ENCODE measurements around the gene DNAJC3. TPM values are rescaled to one million over a fixed set of nuclear protein-coding genes. Genes with fewer than 3 reads are reported as not detected.

The DNAJC3 gene
- total and polyA plus RNA-seq, 2 of the 8 experiments (the other 6 are each of a cell fraction or from before 2014, with no cell fraction given), result 4.3 to 24.1 TPM

DNA sequence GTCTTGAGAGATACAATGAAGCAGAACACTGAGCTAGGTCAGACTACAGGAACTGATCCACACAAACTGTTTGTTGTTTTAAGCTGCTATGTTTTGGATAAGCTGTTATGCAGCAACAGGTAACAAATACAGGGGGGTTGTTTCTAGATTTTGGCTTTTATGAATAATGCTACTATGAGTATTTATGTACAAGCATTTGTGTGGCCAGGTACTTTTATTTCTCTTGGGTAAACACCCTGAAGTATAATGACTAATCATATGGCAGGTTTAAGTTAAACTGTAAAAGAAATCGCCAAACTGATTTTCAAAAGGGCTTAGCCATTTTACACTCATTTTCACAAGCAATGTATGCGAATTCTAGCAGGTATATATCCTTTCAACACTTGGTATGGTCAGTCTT lies 166.0 kb downstream of the DNAJC3 start:
- CTCF ChIA-PET (ENCODE audit: partially characterized antibody), result interaction anchor here (0.6 to 1.9 kb wide), 2 partner anchors 9 to 203 kb away, joined by 5 to 9 read pairs; no protein-coding TSS in a partner anchor
- H3K9me3 ChIP-seq (ENCODE audit: insufficient read depth in 2 of 2, low read depth in 1 of 2, low read length in 1 of 2), result peaks cover 2 to 12% of the 10 kb centered on the region in 2 experiments; a peak in 3 of 4 replicates
- no peak overlapping the region for H2BK20ac ChIP-seq (ENCODE audit: low read length)
- no peak overlapping the region for H2BK5ac ChIP-seq (ENCODE audit: low read depth, low read length)
- no peaks in the 10 kb centered on the region for H3K4me1 ChIP-seq (replicated peaks in 1 of 4; ENCODE audit: control insufficient read depth in 3 of 4, insufficient read depth in 4 of 4, low read length in 3 of 4)
- WGBS, 2 experiments (ENCODE audit: extremely low coverage in 1 of 2, insufficient coverage in 1 of 2, insufficient read length in 1 of 2, insufficient replicate concordance in 2 of 2, low coverage in 1 of 2, low lambda C conversion rate in 2 of 2, missing lambda C conversion rate in 1 of 2), result 95% methylated on average over 2 of the region's 2 CpGs; no CpG with 5 or more reads in 1 of the 2 experiments
- no peak overlapping the region for H3K56ac ChIP-seq (replicated peaks; ENCODE audit: insufficient read length, low read depth, low read length)
- no peak overlapping the region for H3K27ac ChIP-seq (ENCODE audit: low read depth, low read length)
- H2BK15ac ChIP-seq (ENCODE audit: low read length), result no peak overlapping the region
- no peaks in the 10 kb centered on the region for H3K23me2 ChIP-seq (ENCODE audit: low read depth, low read length)
- H3K4ac ChIP-seq (replicated peaks; ENCODE audit: insufficient read length, low read depth, low read length), result no peak overlapping the region
- H4K91ac ChIP-seq (replicated peaks; ENCODE audit: insufficient read length, low read length), result no peak overlapping the region
- no peak overlapping the region for H3K18ac ChIP-seq (ENCODE audit: extremely low read depth, low read length)
- no peak overlapping the region for H4K5ac ChIP-seq (ENCODE audit: insufficient read length, low read depth, low read length)
- no peak overlapping the region for H2BK12ac ChIP-seq (ENCODE audit: low read depth, low read length)
- no peak overlapping the region for H2BK120ac ChIP-seq (replicated peaks; ENCODE audit: low read depth, low read length)
- H3K9ac ChIP-seq (replicated peaks in 1 of 4; ENCODE audit: extremely low read depth in 1 of 4, low read depth in 3 of 4, low read length in 3 of 4), result no peak overlapping the region
- H3K36me3 ChIP-seq (ENCODE audit: control insufficient read depth in 2 of 4, insufficient read depth in 4 of 4, low read length in 3 of 4), result peaks cover 0 to 3% (median 1%) of the 10 kb centered on the region in 4 experiments; a peak in 2 of 8 replicates
- H3K14ac ChIP-seq (ENCODE audit: insufficient read length), result no peak overlapping the region
- no peaks in the 10 kb centered on the region for H3K79me2 ChIP-seq (ENCODE audit: control insufficient read depth in 1 of 2, insufficient read depth in 2 of 2, low read length in 2 of 2)
- no peak overlapping the region for H3K4me3 ChIP-seq (ENCODE audit: extremely low read depth in 1 of 4, insufficient read depth in 2 of 4, low read depth in 3 of 4, low read length in 4 of 4)
- no peak overlapping the region for H3K23ac ChIP-seq (ENCODE audit: insufficient read length)
- no peak for DNase-seq (ENCODE audit: low read depth in 1 of 2, low spot score in 2 of 2)
- H4K20me1 ChIP-seq (replicated peaks in 1 of 2; ENCODE audit: control insufficient read depth in 1 of 2, insufficient read depth in 2 of 2, low read length in 2 of 2), result no peaks in the 10 kb centered on the region
- no peak overlapping the region for H3K4me2 ChIP-seq (ENCODE audit: insufficient read depth in 1 of 2, low read depth in 2 of 2, low read length in 2 of 2)
- no peak overlapping the region for H4K8ac ChIP-seq (ENCODE audit: extremely low read depth, insufficient read depth, low read length)
- FAIRE-seq, result no peak
- no peak overlapping the region for H2AK5ac ChIP-seq (ENCODE audit: low read depth, low read length)
- H2AFZ ChIP-seq (ENCODE audit: low read length), result no peak overlapping the region
- TF ChIP-seq HDAC6 (IDR thresholded peaks at IDR 0.05; ENCODE audit: low read depth, low read length), result no peak
- TF ChIP-seq USF2 (IDR thresholded peaks at IDR 0.05; ENCODE audit: low read length), result no peak
- TF ChIP-seq CBX5 (IDR thresholded peaks at IDR 0.05; ENCODE audit: low read depth, low read length), result no peak
- TF ChIP-seq RNF2 (IDR thresholded peaks at IDR 0.05; ENCODE audit: borderline replicate concordance, low read depth, low read length, missing control alignments, poor library complexity, severe bottlenecking), result no peak
- TF ChIP-seq POLR2A (IDR thresholded peaks at IDR 0.05; ENCODE audit: control extremely low read depth in 1 of 2, low read depth in 2 of 2, low read length in 2 of 2), result no peak
- TF ChIP-seq BRCA1 (IDR thresholded peaks at IDR 0.05; ENCODE audit: low read depth, low read length), result no peak
- no peak for TF ChIP-seq RXRA (IDR thresholded peaks at IDR 0.05; ENCODE audit: insufficient read depth, low read depth, low read length)
- no peak for TF ChIP-seq CHD2 (IDR thresholded peaks at IDR 0.05; ENCODE audit: low read length)
- no peak for TF ChIP-seq SP2 (IDR thresholded peaks at IDR 0.05; ENCODE audit: low read length)
- no peak for TF ChIP-seq CHD1 (IDR thresholded peaks at IDR 0.05; ENCODE audit: low read depth, low read length)
- POLR2A ChIA-PET (ENCODE audit: partially characterized antibody), result no interaction called here
- no peaks in the 10 kb centered on the region for H3K79me1 ChIP-seq (ENCODE audit: low read depth, low read length)
- no peaks in the 10 kb centered on the region for H3K27me3 ChIP-seq (replicated peaks in 1 of 4; ENCODE audit: control insufficient read depth in 3 of 4, extremely low read depth in 1 of 4, insufficient read depth in 3 of 4, low read length in 3 of 4)
